ENCODE measurements around the gene RLIM. TPM values are rescaled to one million over a fixed set of nuclear protein-coding genes. Genes with fewer than 3 reads are reported as not detected.

Gene RLIM
- total RNA-seq, 4 donors from 2014 or later: 28.5 to 37.1 (median 31.8) TPM

DNA sequence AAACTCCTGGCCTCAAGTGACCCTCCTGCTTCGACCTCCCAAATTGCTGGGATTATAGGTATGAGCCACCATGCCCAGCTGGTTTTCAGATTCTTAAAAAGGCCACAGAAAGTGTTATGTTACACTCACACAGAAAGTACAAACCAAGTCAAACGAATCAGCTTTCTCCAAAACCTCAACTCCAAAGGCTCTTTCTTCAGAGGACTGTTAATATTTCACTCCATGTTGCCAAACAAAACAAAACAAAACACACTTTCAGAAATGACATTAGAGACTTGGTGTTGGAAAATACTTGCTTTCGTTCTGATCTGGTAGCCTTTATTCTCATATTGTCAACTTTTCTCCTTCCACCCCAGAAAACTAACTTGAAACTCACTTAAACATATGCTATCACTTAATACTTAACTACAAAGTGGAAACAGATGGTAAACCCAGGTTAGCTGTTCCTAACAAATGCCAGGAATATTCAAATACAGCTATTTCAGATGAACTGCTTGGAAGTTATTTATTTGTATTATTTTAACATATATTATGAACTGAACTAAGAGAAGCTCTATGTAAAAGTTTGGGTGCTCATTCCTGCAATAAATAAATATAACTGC, 34.7 kb downstream of the RLIM start:
- H3K36me3 ChIP-seq: no peaks in the 10 kb centered on the region
- no peak for DNase-seq (ENCODE audit: low spot score in 2 of 2)
- H3K27me3 ChIP-seq: no peaks in the 10 kb centered on the region
- H3K9me3 ChIP-seq: no peaks in the 10 kb centered on the region
- no peak overlapping the region for H3K27ac ChIP-seq
- no peak for TF ChIP-seq CTCF (IDR thresholded peaks at IDR 0.05)
- TF ChIP-seq EP300 (IDR thresholded peaks at IDR 0.05): no peak
- TF ChIP-seq POLR2A (IDR thresholded peaks at IDR 0.05): no peak
- 32 to 38% methylated on average over 3 of the region's 3 CpGs for WGBS, 2 donors
- no peak overlapping the region for H3K4me3 ChIP-seq
- H3K4me1 ChIP-seq: peaks cover 0 to 6% (median 0%) of the 10 kb centered on the region in 4 donors

GRCh38 chrX:74578137-74578536, 36.3 kb downstream of the RLIM start:
- Histone ChIP-seq H3K27me3 (no peaks in the 10 kb centered on the region), H3K4me1 (peaks cover 0 to 6% (median 0%) of the 10 kb centered on the region in 4 donors), H3K27ac (no peak overlapping the region), H3K4me3 (no peak overlapping the region), H3K36me3 (no peaks in the 10 kb centered on the region), H3K9me3 (no peaks in the 10 kb centered on the region)
- DNase-seq (ENCODE audit: low spot score in 2 of 2): no peak
- TF ChIP-seq POLR2A (IDR thresholded peaks at IDR 0.05): no peak
- no peak for TF ChIP-seq EP300 (IDR thresholded peaks at IDR 0.05)
- no peak for TF ChIP-seq CTCF (IDR thresholded peaks at IDR 0.05)
- 95 to 97% methylated on average over 3 of the region's 3 CpGs for WGBS, 2 donors

DNA sequence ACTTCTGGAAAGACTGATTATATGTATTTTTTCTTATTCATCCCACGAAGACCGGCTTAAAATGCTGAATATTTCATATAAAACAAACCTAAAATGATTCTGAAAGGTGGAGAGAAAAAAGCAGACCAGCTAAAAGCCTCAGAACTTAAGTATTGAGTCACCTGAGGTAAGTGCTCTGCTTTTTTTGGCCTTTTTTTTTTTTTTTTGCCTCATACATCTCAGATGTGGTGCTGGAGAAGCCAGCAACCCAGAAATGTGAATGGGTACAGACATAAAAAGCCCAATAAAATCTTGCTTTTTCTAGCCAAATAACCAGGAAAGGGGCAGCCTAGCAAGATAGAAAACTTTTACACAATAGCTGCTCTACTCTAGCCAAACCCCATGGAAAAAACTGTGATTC, 57.0 kb downstream of the RLIM start:
- peaks cover 0 to 24% of the 10 kb centered on the region in 2 donors for H3K27me3 ChIP-seq
- H3K4me3 ChIP-seq: no peak overlapping the region
- H3K36me3 ChIP-seq: no peaks in the 10 kb centered on the region
- no peak for DNase-seq (ENCODE audit: low spot score in 2 of 2)
- no peaks in the 10 kb centered on the region for H3K4me1 ChIP-seq
- TF ChIP-seq CTCF (IDR thresholded peaks at IDR 0.05): no peak
- no peak for TF ChIP-seq EP300 (IDR thresholded peaks at IDR 0.05)
- no peak for TF ChIP-seq POLR2A (IDR thresholded peaks at IDR 0.05)
- H3K9me3 ChIP-seq: no peaks in the 10 kb centered on the region
- WGBS, 2 donors: 69 to 100% methylated on average over 2 of the region's 2 CpGs
- H3K27ac ChIP-seq: no peak overlapping the region

DNA sequence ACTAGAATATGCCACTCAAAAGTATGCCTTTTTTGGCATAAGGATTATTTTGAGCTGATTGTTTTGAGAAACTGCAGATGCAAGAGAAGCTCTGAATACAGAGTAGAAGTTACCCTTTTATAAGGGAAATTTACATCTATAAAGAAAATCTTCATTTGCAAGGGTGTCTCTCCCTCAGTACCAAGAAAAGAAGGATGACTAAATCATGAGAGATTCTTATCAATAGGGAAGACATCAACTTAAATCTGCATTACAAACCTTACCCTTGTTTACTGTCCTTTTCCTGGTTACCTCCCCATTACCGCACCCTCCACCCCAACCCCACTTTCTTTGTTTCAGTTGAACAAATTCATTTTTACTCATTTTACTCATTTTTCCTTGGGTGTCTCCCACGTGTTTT, 62.5 kb downstream of the RLIM start:
- TF ChIP-seq EP300 (IDR thresholded peaks at IDR 0.05) (no peak), POLR2A (IDR thresholded peaks at IDR 0.05) (no peak), CTCF (IDR thresholded peaks at IDR 0.05) (no peak)
- H3K27ac ChIP-seq: no peak overlapping the region
- DNase-seq (ENCODE audit: low spot score in 2 of 2): no peak
- 54 to 56% methylated on average over 2 of the region's 2 CpGs for WGBS, 2 donors
- H3K9me3 ChIP-seq: no peaks in the 10 kb centered on the region
- no peak overlapping the region for H3K4me3 ChIP-seq
- peaks cover 0 to 13% of the 10 kb centered on the region in 2 donors for H3K27me3 ChIP-seq
- H3K36me3 ChIP-seq: no peaks in the 10 kb centered on the region
- no peaks in the 10 kb centered on the region for H3K4me1 ChIP-seq

GRCh38 chrX:74550295-74550802, 64.1 kb downstream of the RLIM start:
- peaks cover 0 to 6% of the 10 kb centered on the region in 2 donors for H3K27me3 ChIP-seq
- H3K4me3 ChIP-seq: peak overlapping the region in 1 of 4 donors; percentile 15
- H3K9me3 ChIP-seq: no peaks in the 10 kb centered on the region
- DNase-seq (ENCODE audit: low spot score in 2 of 2): peak; percentile 45 to 77
- H3K4me1 ChIP-seq: no peaks in the 10 kb centered on the region
- WGBS, 2 donors: 20 to 36% methylated on average over 11 to 23 of the region's 24 CpGs
- no peak overlapping the region for H3K27ac ChIP-seq
- TF ChIP-seq CTCF (IDR thresholded peaks at IDR 0.05) (peak; percentile 90 to 99 (median 97)), EP300 (IDR thresholded peaks at IDR 0.05) (no peak), POLR2A (IDR thresholded peaks at IDR 0.05) (no peak)
- H3K36me3 ChIP-seq: no peaks in the 10 kb centered on the region
